ENCODE data around the gene DCK. TPM values are rescaled to one million over a fixed set of nuclear protein-coding genes. Genes with fewer than 3 reads are reported as not detected.

DCK gene
- total RNA-seq, 1 experiment from 2014 or later, result 21.0 TPM

DNA sequence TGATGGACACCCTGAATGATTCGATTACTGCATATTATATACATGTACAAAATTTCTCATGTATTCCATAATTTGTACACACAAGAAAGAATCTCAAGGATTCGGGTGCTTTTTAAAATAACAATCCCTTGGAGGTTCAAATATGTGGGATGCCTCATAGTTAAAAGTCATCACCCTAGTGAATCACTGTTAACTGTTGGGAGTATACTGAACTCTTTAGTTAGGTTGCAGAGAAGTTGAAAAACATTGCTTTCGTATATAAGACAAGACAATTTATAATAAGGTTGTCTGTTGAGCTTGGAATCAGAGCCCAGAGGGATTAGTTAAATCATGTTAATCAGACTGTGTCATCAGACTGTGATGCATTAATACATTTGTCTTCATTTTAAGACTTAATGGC lies 15.6 kb downstream of the DCK start:
- intact Hi-C loops (cut with micrococcal nuclease), result no loop called here
- no peak for DNase-seq
- no peak overlapping the region for H3K4me2 ChIP-seq (ENCODE audit: low read length)
- ATAC-seq, result no peak
- H3K4me3 ChIP-seq (ENCODE audit: low read length), result no peak overlapping the region
- no TSS peak for BruUV-seq (replicated peaks)
- H3K36me3 ChIP-seq (ENCODE audit: low read depth, low read length), result no peaks in the 10 kb centered on the region
- no peaks in the 10 kb centered on the region; the same call in 1 of the 2 replicates for H4K20me1 ChIP-seq (ENCODE audit: low read length)
- no peak for TF ChIP-seq EZH2 (IDR thresholded peaks at IDR 0.05; ENCODE audit: low read length, unreplicated experiment)
- no peak for TF ChIP-seq EZH2phosphoT487 (IDR thresholded peaks at IDR 0.05; ENCODE audit: borderline replicate concordance, low read length)
- TF ChIP-seq, protein P1, sequence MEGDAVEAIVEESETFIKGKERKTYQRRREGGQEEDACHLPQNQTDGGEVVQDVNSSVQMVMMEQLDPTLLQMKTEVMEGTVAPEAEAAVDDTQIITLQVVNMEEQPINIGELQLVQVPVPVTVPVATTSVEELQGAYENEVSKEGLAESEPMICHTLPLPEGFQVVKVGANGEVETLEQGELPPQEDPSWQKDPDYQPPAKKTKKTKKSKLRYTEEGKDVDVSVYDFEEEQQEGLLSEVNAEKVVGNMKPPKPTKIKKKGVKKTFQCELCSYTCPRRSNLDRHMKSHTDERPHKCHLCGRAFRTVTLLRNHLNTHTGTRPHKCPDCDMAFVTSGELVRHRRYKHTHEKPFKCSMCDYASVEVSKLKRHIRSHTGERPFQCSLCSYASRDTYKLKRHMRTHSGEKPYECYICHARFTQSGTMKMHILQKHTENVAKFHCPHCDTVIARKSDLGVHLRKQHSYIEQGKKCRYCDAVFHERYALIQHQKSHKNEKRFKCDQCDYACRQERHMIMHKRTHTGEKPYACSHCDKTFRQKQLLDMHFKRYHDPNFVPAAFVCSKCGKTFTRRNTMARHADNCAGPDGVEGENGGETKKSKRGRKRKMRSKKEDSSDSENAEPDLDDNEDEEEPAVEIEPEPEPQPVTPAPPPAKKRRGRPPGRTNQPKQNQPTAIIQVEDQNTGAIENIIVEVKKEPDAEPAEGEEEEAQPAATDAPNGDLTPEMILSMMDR (conservative IDR thresholded peaks at IDR 0.05; ENCODE audit: low read depth, low read length), result no peak
- H3F3A ChIP-seq (ENCODE audit: low read length, unreplicated experiment), result no peaks in the 10 kb centered on the region
- H3K27me3 ChIP-seq (ENCODE audit: low read length), result no peaks in the 10 kb centered on the region
- no peak overlapping the region for H3K9ac ChIP-seq (ENCODE audit: low read length)
- CTCF ChIA-PET, result no interaction called here
- no peaks in the 10 kb centered on the region for H3K9me2 ChIP-seq (replicated peaks; ENCODE audit: low read length)
- POLR2A ChIA-PET (ENCODE audit: unreplicated experiment), result no interaction called here
- peaks cover 13% of the 10 kb centered on the region for H3K79me2 ChIP-seq (ENCODE audit: low read length)
- no peak overlapping the region for H3K27ac ChIP-seq (ENCODE audit: low read length)
- H3K4me1 ChIP-seq (ENCODE audit: insufficient read depth, low read length), result 0 out of 2 replicates have a peak, but pooled peaks cover 5% of the 10 kb centered on the region
- H2AFZ ChIP-seq (ENCODE audit: low read length), result no peak overlapping the region
- no peaks in the 10 kb centered on the region for H3K9me3 ChIP-seq (ENCODE audit: low read length)

DNA sequence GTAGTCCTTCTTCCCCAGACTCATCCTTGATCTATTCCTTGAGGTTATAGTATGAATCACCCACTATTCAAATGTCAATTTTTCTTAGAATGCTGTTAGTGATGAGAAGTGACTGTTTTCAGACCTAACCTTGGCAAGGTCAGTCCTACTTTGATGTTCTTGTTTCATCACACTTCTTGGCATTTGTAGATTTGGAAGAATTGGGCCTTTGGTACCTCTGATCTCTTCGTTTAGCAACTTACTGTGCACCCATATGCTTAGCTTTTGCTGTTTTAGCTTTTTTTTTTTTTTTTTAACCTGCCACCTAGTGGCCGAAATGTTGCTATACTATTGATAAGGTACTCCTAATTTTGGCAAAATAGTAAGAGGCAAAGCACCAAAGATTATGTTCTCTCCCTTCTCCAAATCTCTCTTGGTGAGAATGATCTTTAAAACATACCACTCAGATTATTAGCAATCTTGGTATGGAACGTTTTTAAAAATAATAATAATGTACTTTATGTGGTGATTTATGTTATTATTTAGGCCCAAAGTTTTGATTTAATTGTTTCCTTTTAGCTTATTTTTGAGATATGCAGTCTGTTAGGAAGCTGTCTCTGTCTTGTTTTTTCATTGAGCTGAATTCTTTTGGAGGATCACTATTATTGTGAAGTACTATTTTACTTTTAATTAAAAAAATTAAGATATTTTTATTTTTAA lies 16.6 kb downstream of the DCK start:
- peak; percentile 66 for DNase-seq
- peak; percentile 67 for ATAC-seq
- no peak overlapping the region for H3K4me2 ChIP-seq (ENCODE audit: low read length)

More for the DNA sequence above, 16.6 kb downstream of the DCK start:
- Histone ChIP-seq H2AFZ (ENCODE audit: low read length) (no peak overlapping the region), H3K79me2 (ENCODE audit: low read length) (0 out of 2 replicates have a peak, but pooled peaks cover 7% of the 10 kb centered on the region), H3F3A (ENCODE audit: low read length, unreplicated experiment) (no peaks in the 10 kb centered on the region), H3K9me3 (ENCODE audit: low read length) (no peaks in the 10 kb centered on the region), H3K4me1 (ENCODE audit: insufficient read depth, low read length) (0 out of 2 replicates have a peak, but pooled peaks cover 5% of the 10 kb centered on the region), H3K9me2 (replicated peaks; ENCODE audit: low read length) (no peaks in the 10 kb centered on the region), H3K27me3 (ENCODE audit: low read length) (no peaks in the 10 kb centered on the region), H3K27ac (ENCODE audit: low read length) (no peak overlapping the region), H4K20me1 (ENCODE audit: low read length) (no peaks in the 10 kb centered on the region; the same call in 1 of the 2 replicates), H3K4me3 (ENCODE audit: low read length) (no peak overlapping the region), H3K36me3 (ENCODE audit: low read depth, low read length) (no peaks in the 10 kb centered on the region), H3K9ac (ENCODE audit: low read length) (no peak overlapping the region)
- intact Hi-C loops (cut with micrococcal nuclease), result loop anchor here (1.0 kb wide), 2 partner anchors 358 to 409 kb away; no protein-coding TSS in a partner anchor
- TF ChIP-seq, protein P1 (conservative IDR thresholded peaks at IDR 0.05; ENCODE audit: low read depth, low read length), result peak; percentile 94
- TF ChIP-seq EZH2phosphoT487 (IDR thresholded peaks at IDR 0.05; ENCODE audit: borderline replicate concordance, low read length), result no peak
- ChIA-PET POLR2A (ENCODE audit: unreplicated experiment) (interaction anchor here (0.5 to 0.6 kb wide), 5 partner anchors 112 to 321 kb away, joined by 4 to 10 read pairs (median 4); partner anchors contain the start of gene UTP3), CTCF (interaction anchor here (0.6 to 1.3 kb wide), 34 partner anchors 8 to 1489 kb away, joined by 3 to 13 read pairs (median 4); partner anchors contain the start of genes DCK, MOB1B and UTP3)
- no TSS peak for BruUV-seq (replicated peaks)
